H9 (cell line): Measurements from ENCODE around the gene UCK1. TPM values are rescaled to one million over a fixed set of nuclear protein-coding genes. Genes with fewer than 3 reads are reported as not detected.

Experiments used
- DNase-seq: peaks from one replicate; pipeline ENCODE4 v3.0.0-alpha.2; 2017
- H2AFZ ChIP-seq: one replicate; pipeline ENCODE4 v1.6.1; 2013; ENCODE audit warnings: mild to moderate bottlenecking, low read length, control low read depth, moderate library complexity
- H2AK5ac ChIP-seq: 2 replicates; pipeline ENCODE4 v1.6.1; 2013; ENCODE audit warnings: low read length, control low read depth, mixed read lengths; ENCODE audit not compliant: insufficient read length
- H2BK120ac ChIP-seq: one replicate; pipeline ENCODE4 v1.6.1; 2013; ENCODE audit warnings: low read depth, mild to moderate bottlenecking, low read length, control low read depth, inconsistent platforms; ENCODE audit not compliant: poor library complexity, severe bottlenecking
- H2BK12ac ChIP-seq: 2 replicates; pipeline ENCODE4 v1.6.1; 2013; ENCODE audit warnings: low read length, control low read depth, mixed read lengths, low read depth; ENCODE audit not compliant: insufficient read length
- H2BK15ac ChIP-seq: 2 replicates; pipeline ENCODE4 v1.6.1; 2013; ENCODE audit warnings: low read depth, low read length, control low read depth
- H2BK20ac ChIP-seq: one replicate; pipeline ENCODE4 v1.6.1; 2013; ENCODE audit warnings: low read depth, mild to moderate bottlenecking, low read length, control low read depth, inconsistent platforms; ENCODE audit not compliant: poor library complexity, severe bottlenecking
- H2BK5ac ChIP-seq: 2 replicates; pipeline ENCODE4 v1.6.1; 2013; ENCODE audit warnings: low read length, control low read depth, mixed read lengths; ENCODE audit not compliant: insufficient read length
- H3K14ac ChIP-seq: 2 replicates; pipeline ENCODE4 v1.6.1; 2013; ENCODE audit warnings: low read length, control low read depth; ENCODE audit not compliant: insufficient read depth
- H3K18ac ChIP-seq: 2 replicates; pipeline ENCODE4 v1.6.1; 2013; ENCODE audit warnings: low read depth, mild to moderate bottlenecking, mixed read lengths, low read length, control low read depth; ENCODE audit not compliant: insufficient read length
- H3K23ac ChIP-seq: 2 replicates; pipeline ENCODE4 v1.6.1; 2013; ENCODE audit warnings: low read length, control low read depth, mixed read lengths, low read depth; ENCODE audit not compliant: insufficient read length
- H3K23me2 ChIP-seq: 2 replicates; pipeline ENCODE4 v1.6.1; 2013; ENCODE audit warnings: low read depth, mild to moderate bottlenecking, mixed read lengths, low read length, control low read depth; ENCODE audit not compliant: insufficient read length, poor library complexity, severe bottlenecking
- H3K27ac ChIP-seq: 2 replicates; pipeline ENCODE4 v1.5.1; 2013; ENCODE audit warnings: low read length, control low read depth, mixed read lengths, low read depth; ENCODE audit not compliant: insufficient read length
- H3K27me3 ChIP-seq: 2 replicates; pipeline ENCODE4 v1.6.1; 2013; ENCODE audit warnings: low read length, control low read depth, inconsistent platforms; ENCODE audit not compliant: insufficient read depth
- H3K4ac ChIP-seq: 2 replicates; pipeline ENCODE4 v1.6.1; 2013; ENCODE audit warnings: low read depth, mild to moderate bottlenecking, control low read depth, inconsistent platforms, low read length, moderate library complexity
- H3K4me1 ChIP-seq: 2 replicates; pipeline ENCODE4 v1.6.1; 2013; ENCODE audit warnings: low read length, control low read depth, inconsistent platforms; ENCODE audit not compliant: insufficient read depth
- H3K4me2 ChIP-seq: 2 replicates; pipeline ENCODE4 v1.6.1; 2013; ENCODE audit warnings: low read length, control low read depth, mixed read lengths; ENCODE audit not compliant: insufficient read length, insufficient read depth
- H3K56ac ChIP-seq: 2 replicates; pipeline ENCODE4 v1.6.1; 2013; ENCODE audit warnings: low read depth, mild to moderate bottlenecking, mixed read lengths, low read length, control low read depth; ENCODE audit not compliant: insufficient read length
- H3K79me1 ChIP-seq: 2 replicates; pipeline ENCODE4 v1.6.1; 2013; ENCODE audit warnings: low read depth, mild to moderate bottlenecking, moderate library complexity, low read length, control low read depth, inconsistent platforms; ENCODE audit not compliant: insufficient read depth, poor library complexity, severe bottlenecking
- H3K79me2 ChIP-seq: 2 replicates; pipeline ENCODE4 v1.6.1; 2013; ENCODE audit warnings: low read length, control low read depth, inconsistent platforms; ENCODE audit not compliant: insufficient read depth
- H3K9ac ChIP-seq: 2 replicates; pipeline ENCODE4 v1.6.1; 2013; ENCODE audit warnings: low read length, control low read depth, mixed read lengths; ENCODE audit not compliant: insufficient read length; ENCODE audit errors: extremely low read depth
- H3K9me3 ChIP-seq: one replicate; pipeline ENCODE4 v1.6.1; 2013; ENCODE audit warnings: low read depth, low read length, inconsistent platforms; ENCODE audit not compliant: control insufficient read depth
- H3T11ph ChIP-seq: one replicate; pipeline ENCODE4 v1.6.1; 2013; ENCODE audit warnings: mild to moderate bottlenecking, low read length, control low read depth, inconsistent platforms
- H4K20me1 ChIP-seq: one replicate; pipeline ENCODE4 v1.6.1; 2013; ENCODE audit not compliant: control insufficient read depth, insufficient read length, insufficient read depth
- H4K5ac ChIP-seq: 2 replicates; pipeline ENCODE4 v1.6.1; 2013; ENCODE audit warnings: low read depth, mild to moderate bottlenecking, mixed read lengths, low read length, control low read depth; ENCODE audit not compliant: insufficient read length
- H4K8ac ChIP-seq: replicated peaks from 2 replicates; pipeline ENCODE4 v1.6.1; 2013; ENCODE audit warnings: low read length, control low read depth, mixed read lengths, low read depth; ENCODE audit not compliant: insufficient read length
- H4K91ac ChIP-seq: 2 replicates; pipeline ENCODE4 v1.6.1; 2013; ENCODE audit warnings: low read depth, mild to moderate bottlenecking, moderate library complexity, mixed read lengths, low read length, control low read depth; ENCODE audit not compliant: insufficient read length
- H3K27ac Mint-ChIP-seq, 3 experiments: 2 replicates in 2 of 3; 3 replicates in 1 of 3; pipeline ENCODE4 v1.8.0; 2020 to 2021; ENCODE audit warnings: mixed read lengths in 3 of 3, mild to moderate bottlenecking in 1 of 3, moderate library complexity in 1 of 3
- H3K27me3 Mint-ChIP-seq: 2 replicates; pipeline ENCODE4 v1.8.0; 2021; ENCODE audit warnings: low read depth, mild to moderate bottlenecking, moderate library complexity, mixed read lengths
- H3K36me3 Mint-ChIP-seq, 3 experiments: 2 replicates in 2 of 3; 3 replicates in 1 of 3; pipeline ENCODE4 v1.8.0; 2020 to 2021; ENCODE audit warnings: low read depth in 3 of 3, mixed read lengths in 3 of 3; ENCODE audit not compliant: insufficient read depth in 1 of 3
- H3K4me1 Mint-ChIP-seq, 2 experiments: 2 replicates each; pipeline ENCODE4 v1.8.0; 2020; ENCODE audit warnings: mixed read lengths in 2 of 2
- H3K4me3 Mint-ChIP-seq, 2 experiments: 2 replicates in 1 of 2; 3 replicates in 1 of 2; pipeline ENCODE4 v1.8.0; 2020 to 2021; ENCODE audit warnings: mild to moderate bottlenecking in 2 of 2, mixed read lengths in 2 of 2, moderate library complexity in 1 of 2
- H3K9me3 Mint-ChIP-seq, 2 experiments: 2 replicates in 1 of 2; 3 replicates in 1 of 2; pipeline ENCODE4 v1.8.0; 2020; ENCODE audit warnings: mild to moderate bottlenecking in 2 of 2, mixed read lengths in 2 of 2, moderate library complexity in 1 of 2
- CTCF ChIP-seq: fragments of 200-600 bp; sonication (generic); conservative IDR thresholded peaks from 3 replicates; pipeline ENCODE4 v1.8.0; 2021; ENCODE audit warnings: antibody characterized with exemption, mild to moderate bottlenecking
- WGBS: extraction: QIAGEN DNeasy Blood & Tissue Kit; methylation state at CpG from one replicate; pipeline ENCODE4 v1.1.7; 2013; ENCODE audit warnings: missing lambda C conversion rate, low lambda C conversion rate, mixed read lengths; ENCODE audit not compliant: insufficient read length; ENCODE audit errors: extremely low coverage; 5-methylcytosine and 5-hydroxymethylcytosine counted together
- long read RNA-seq: library from polyadenylated mRNA; unstranded; transcript quantifications from one replicate; pipeline ENCODE4 v2.0.0, GENCODE V29; 2020
- total RNA-seq: library from RNA; stranded (reverse); gene quantifications from 2 replicates; pipeline ENCODE4 v1.2.1, GENCODE V29; 2021

UCK1 gene
- 51.2 and 54.2 TPM in 2 replicates for total RNA-seq
- long read RNA-seq, transcript UCK1-202 (7 exons, 2,051 nt), result minor isoform, 24 of 562 reads
- long read RNA-seq, transcript UCK1-204 (7 exons, 2,167 nt), result major isoform, 418 of 562 reads
- long read RNA-seq, transcript UCK1-209 (7 exons, 788 nt), result minor isoform, 10 of 562 reads
- long read RNA-seq, partial matches to known transcripts, result 8 of 562 reads
- long read RNA-seq, other reads (novel, unspliced or antisense), result 97 of 562 reads

DNA sequence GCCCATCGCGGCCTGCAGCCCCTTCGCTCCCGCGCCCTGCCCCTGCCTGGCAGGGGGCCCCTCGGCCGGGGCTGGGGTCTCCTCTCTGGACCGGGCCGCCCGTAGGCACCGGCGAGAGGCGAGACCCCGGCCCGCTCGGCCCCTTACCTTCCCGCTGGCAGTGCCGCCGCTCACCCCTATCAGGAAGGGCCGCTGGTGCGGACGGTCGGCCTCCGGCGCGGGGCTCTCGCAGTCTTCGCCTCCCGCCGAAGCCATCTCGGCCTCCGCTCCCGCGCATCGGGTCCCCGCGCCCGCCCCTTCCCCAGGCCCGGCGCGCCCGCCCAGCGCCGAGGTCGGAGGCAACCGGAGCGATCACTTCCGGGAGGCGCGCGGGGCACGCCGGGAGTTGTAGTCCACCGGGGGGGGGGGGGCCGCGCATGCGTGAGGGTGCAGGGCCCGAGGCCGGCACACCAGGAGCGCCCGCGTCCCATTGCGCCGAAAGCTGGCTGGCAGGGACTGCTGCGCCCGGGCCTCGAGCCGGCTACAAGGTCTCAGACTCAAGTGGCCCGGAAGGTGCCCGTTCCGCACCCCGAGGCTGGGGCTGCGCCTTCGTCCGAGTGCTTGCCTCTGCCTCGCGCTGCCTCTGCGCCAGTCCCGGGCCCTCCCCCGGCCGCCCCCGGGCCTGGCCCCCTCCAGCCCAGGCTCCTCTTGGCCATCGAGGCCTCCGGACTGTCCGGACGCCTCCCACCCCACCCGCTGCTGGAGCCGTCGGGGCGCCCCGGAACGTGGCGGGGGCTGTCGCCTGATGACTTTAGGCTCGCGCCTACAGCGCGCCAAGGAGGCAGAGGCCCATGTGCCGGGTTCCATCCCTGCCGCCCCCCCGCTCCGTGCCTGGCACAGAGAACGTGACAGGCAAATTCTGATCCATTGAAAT lies at the start of gene UCK1:
UCK1 (minus strand) TSS at position 344 of the 913 bp plus-strand sequence; CDS start at position 255, 89 bp downstream.
- H2BK20ac ChIP-seq, result no peak within 1 kb of the TSS
- H2BK120ac ChIP-seq, result no peak within 1 kb of the TSS
- Mint-ChIP-seq H3K9me3 (no peaks in the 10 kb centered on the region; a peak in 1 of 5 replicates), H3K27me3 (no peaks in the 10 kb centered on the region; the same call in 1 of the 2 replicates), H3K4me3 (peak within 1 kb of the TSS; percentile 87 to 89), H3K36me3 (peaks cover 19 to 37% (median 32%) of the 10 kb centered on the region in 3 experiments), H3K27ac (peak within 1 kb of the TSS in 1 of 3 experiments; percentile 81; a peak in 2 of 7 replicates), H3K4me1 (peaks cover 0 to 12% of the 10 kb centered on the region in 2 experiments; a peak in 2 of 4 replicates)
- H3K9ac ChIP-seq, result peak within 1 kb of the TSS; percentile 80
- H3K23ac ChIP-seq, result no peak within 1 kb of the TSS
- H3K56ac ChIP-seq, result no peak within 1 kb of the TSS
- TF ChIP-seq CTCF, result no peak
- H3K27me3 ChIP-seq, result no peaks in the 10 kb centered on the region
- peak; percentile 90 for DNase-seq
- H3K4me2 ChIP-seq, result peak within 1 kb of the TSS; percentile 82
- H4K20me1 ChIP-seq, result no peaks in the 10 kb centered on the region
- no peak within 1 kb of the TSS for H3K4ac ChIP-seq
- no peaks in the 10 kb centered on the region; the same call in 1 of the 2 replicates for H3K79me2 ChIP-seq
- H4K91ac ChIP-seq, result no peak within 1 kb of the TSS
- H3K23me2 ChIP-seq, result peaks cover 6% of the 10 kb centered on the region
- H3K9me3 ChIP-seq, result no peaks in the 10 kb centered on the region
- no peak within 1 kb of the TSS for H4K5ac ChIP-seq
- WGBS, result no CpG with 5 or more reads among the region's 103 CpGs
- H3K4me1 ChIP-seq, result no peaks in the 10 kb centered on the region; the same call in 1 of the 2 replicates
- no peak within 1 kb of the TSS for H2BK12ac ChIP-seq
- no peak within 1 kb of the TSS for H3T11ph ChIP-seq
- no peak within 1 kb of the TSS for H2BK15ac ChIP-seq
- H3K18ac ChIP-seq, result no peak within 1 kb of the TSS
- H3K27ac ChIP-seq, result no peak within 1 kb of the TSS
- no peak within 1 kb of the TSS for H2AK5ac ChIP-seq
- H2BK5ac ChIP-seq, result no peak within 1 kb of the TSS
- H3K14ac ChIP-seq, result peak within 1 kb of the TSS; percentile 52; the same call in 1 of the 2 replicates
- no peak within 1 kb of the TSS for H2AFZ ChIP-seq
- H4K8ac ChIP-seq, result no peak within 1 kb of the TSS
- no peaks in the 10 kb centered on the region for H3K79me1 ChIP-seq
